OCI-LY1 (cell line): ENCODE results near the gene ZNF141.

ENCODE experiments used
- CTCF ChIP-seq: fragments of 200-600 bp; sonication (generic), shearing (Covaris generic); IDR thresholded peaks from 2 replicates; pipeline ENCODE4 v1.5.1; 2017; ENCODE audit warnings: mild to moderate bottlenecking, antibody characterized with exemption, low read length, moderate library complexity, mixed read lengths
- EZH2 ChIP-seq: fragments of 200-600 bp; sonication (generic), shearing (Covaris generic); IDR thresholded peaks from 2 replicates; pipeline ENCODE4 v1.8.0; 2017; ENCODE audit warnings: borderline replicate concordance, mixed run types, mild to moderate bottlenecking, antibody characterized with exemption, low read length, moderate library complexity, mixed read lengths

GRCh38 chr4:302381-302780 lies 35.2 kb upstream of the ZNF141 start:
- TF ChIP-seq CTCF (no peak), EZH2 (no peak)
